RPMI7951 (cell line): ENCODE results near the gene RNF144A. TPM values are rescaled to one million over a fixed set of nuclear protein-coding genes. Genes with fewer than 3 reads are reported as not detected.

Source experiments
- DNase-seq: peaks from one replicate; pipeline ENCODE4 v3.0.0-alpha.2; 2012; ENCODE audit warnings: low read depth
- total RNA-seq: library from RNA; depleted of rRNA; stranded (reverse); fragments of >200 nt; shearing (Covaris generic); gene quantifications from 2 replicates; pipeline ENCODE4 v1.2.3, GENCODE V29; 2014

Gene RNF144A
- total RNA-seq, 1 experiment from 2014 or later, result 12.4 TPM

DNA sequence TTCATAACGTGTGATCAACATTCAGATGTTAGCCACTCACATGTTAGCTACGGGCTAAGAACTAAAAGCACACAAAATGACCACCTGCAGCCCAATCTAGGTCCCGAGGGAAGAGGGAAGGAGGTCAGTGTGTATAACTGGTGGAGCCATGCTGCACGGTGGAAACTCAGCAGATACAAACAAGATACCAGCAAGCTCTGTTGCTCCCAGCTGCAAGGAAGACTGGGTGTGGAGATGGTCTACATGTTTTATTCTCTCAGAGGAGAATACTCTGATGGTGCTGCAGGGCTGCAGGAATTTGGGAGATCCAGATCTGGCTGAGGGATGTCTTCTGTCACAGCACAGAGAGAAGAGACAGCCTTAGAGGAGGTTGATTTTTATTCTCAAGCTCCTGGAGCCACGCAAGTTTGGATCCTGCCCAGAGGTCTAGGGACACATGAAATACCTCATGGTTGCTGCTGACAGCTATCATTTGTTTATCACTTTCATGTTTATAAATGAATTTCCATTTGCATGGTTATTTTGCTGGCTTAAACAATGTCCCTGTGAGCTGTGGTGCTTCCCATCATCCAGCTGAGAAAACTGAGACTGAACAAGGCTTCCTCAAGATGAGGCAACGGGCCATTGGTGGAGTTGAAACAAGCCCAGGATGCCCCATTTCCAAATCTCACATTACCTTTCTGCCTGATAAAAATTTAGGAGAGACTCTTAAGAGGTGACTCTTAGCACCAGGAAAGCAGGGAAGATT, 30.9 kb downstream of the RNF144A start:
- DNase-seq, result no peak

DNA sequence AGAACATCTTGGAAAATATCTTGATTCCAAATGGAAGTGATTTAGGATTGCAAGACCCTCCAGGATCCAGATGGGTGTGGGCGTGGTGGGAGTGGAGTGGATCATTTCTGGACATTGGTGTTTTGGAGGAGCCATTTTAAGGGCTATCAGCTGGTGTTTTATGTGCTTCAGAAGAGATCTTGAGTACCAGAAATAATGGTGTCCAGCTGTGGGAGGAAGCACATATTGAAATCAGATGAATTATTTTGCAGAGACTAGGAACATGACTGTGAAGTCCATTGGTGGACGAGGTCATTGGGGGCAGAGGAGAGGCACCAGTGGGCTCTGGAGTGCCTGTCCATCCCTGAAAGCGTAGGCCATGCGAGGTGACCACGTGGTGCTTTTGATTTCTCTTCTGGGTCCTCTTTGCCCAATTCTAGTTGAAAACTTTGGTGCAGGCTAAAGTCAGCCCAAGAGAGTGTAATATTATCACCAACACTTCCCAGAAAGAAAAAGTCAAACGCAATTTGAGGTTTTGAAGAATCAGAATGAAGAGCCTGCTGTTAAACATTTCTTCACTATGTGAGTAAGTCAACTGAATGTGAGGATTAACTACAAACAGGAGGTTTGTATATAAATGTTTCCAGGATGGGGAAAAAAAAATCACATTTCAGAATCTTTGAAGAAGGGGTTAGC, 31.6 kb downstream of the RNF144A start:
- DNase-seq, result no peak

DNA sequence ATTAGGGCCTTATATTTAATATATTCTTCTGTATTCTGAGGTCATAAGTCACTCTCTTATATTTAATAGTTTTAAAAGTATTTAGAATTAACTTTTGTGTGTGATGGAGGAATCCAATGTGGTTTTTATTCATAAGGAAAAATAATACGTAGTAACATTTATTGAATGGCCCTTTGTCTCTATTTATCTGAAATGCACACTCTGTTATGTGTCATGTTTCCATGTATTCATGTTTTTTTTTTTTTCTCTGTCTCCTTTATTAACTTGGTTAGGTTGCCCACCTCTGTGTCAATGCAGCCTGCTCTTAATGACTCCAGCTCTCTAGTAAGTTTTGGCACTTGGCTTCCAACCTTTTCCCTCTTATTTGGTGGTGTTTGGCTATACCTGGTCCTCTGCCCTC, 33.8 kb downstream of the RNF144A start:
- no peak for DNase-seq

DNA sequence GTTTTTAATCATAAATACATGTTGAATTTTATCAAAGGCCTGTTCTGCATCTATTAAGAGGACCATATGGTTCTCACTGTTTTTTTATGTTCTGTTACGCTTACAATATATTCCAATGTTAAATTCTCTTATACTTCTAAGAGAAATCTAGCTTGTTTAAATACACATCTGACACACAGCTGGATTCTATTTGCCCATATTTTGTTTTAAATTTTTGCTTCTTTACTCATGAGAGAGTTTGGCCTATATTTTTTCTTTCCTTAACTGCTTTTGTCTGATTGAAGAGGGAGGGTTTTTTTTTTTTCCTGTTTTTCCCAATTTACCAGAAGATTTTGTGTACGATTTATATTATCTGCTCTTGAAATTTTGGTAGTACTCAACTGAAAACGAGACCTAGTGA, 34.9 kb downstream of the RNF144A start:
- no peak for DNase-seq

DNA sequence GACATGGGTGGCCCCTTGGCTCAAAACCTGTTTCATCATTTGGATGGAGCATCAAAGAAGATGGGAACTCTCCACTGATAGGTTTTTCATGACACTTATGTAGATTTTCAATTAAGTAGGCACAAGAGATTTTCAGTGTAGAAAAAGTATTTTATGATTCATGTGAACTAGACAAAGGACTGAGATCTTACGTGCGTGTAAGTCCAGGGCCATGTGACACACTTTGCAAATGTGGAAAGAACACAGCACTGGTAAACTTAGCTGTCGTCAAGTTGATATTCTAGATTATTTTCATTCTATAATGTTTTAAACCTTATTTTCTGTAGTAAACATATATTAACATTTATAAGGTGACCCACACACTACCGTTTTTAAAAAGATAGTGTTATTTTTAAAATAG, 37.4 kb downstream of the RNF144A start:
- DNase-seq, result no peak

DNA sequence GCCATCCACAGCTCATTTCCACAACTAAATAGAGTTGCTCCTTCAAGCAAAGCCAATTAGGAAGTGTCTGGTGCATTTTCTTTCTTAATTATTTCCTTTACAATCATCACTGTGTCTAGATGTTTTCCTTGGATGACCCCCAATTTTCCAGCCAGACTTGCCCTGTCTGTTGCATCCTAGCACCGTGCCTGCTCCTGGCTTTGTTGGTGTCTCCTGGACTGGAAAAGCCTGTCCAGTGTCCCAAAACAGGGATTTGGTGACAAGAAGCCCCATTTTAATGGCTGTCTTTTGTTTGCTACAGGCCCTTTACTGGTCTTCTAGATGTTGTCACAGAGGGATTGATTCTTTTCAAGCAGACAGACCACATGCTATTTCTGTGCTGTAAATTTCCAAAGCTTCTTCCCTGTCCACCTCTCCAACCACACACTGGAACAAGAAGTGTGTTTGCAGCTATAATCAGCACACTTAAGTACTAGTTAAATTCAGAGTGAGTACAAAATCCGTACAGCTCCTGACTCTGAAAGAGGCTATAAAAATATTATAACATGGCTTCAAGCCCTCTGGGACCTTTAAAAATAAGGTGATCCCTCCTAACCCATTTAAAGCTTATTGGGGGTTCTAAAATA, 38.4 kb downstream of the RNF144A start:
- no peak for DNase-seq

DNA sequence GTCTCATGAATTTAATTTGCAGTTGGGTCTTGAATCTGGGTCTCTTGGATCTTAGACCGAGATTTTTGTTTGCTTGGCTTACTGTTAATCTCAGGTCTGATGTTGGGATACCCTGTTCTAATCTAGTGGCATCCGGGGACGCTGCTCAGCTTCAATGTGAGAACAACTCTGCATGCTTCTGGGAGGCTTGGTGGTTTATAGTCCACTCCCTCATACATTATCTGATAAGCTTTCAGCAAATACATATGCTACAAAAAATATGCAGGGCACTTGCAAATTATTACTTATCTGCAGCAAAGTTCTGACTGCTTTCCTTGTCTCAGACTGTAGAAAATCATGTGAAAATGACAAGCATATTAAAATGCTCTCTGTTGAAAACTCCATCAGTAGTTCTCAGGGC, 39.4 kb downstream of the RNF144A start:
- no peak for DNase-seq

DNA sequence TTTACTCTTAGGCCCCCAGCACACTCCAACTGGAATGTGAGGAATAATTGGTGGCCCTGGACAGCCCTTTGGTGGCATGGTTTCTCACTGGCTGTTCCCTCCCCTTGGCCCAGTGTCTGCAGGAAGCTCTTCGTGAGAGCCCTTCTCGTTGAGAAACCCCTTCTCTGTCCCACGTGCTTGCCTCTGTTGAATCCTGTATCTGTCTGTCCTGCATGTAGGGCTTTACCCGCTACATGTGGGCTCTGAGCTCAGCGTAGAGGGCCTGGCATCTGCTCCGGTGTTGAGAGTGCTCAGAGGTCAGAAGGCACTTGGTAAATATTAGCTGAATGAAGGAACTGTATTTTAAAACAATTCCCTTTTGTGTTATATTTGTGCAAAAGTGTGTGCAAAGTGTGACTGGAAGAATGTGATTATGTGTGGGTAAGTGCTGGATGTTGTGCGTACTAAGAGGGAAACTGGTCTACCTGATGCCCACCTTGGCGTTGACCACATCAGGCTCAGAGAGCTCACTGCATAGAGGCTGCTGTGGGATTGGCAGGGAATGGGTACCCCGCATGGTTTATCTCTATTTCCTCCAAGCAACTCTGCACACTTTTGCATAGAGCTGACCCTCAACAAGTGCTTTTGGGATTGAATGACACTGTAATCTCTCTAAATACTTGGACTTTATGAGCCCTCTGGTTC, 40.0 kb downstream of the RNF144A start:
- no peak for DNase-seq

DNA sequence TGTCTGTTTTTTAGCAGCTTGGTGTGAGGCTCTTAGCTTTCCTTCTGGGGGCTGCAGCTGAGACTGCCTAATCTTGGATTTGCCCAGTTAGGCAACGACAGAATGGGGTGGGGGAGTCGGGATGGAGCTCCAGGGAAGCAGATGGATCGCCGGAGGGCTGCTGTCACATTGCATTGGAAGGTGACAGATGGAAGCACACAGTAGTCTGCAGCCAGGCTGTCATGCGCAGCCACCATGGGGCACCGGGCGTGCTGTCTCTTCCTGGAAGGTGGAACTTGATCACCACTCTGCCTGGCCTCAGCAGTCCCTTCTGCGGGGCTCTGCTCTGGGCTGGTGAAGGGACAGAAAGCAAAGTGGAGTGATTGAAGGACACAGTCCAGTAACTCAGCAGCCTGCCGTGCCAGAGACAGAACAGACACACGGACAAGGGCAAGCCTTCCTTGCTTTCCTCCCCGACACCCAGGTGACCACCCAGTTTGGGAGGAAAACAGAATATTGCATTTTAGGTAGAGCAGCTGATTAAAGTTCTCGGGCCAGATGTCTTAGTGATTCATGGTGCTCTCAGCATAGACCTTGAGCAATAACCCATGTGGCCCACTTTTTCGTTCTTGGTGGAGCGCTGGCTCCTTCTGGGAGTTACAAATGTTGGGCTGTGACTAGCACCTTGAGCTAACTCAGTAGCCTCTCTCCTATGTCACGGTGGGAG, 40.9 kb downstream of the RNF144A start:
- DNase-seq, result no peak

DNA sequence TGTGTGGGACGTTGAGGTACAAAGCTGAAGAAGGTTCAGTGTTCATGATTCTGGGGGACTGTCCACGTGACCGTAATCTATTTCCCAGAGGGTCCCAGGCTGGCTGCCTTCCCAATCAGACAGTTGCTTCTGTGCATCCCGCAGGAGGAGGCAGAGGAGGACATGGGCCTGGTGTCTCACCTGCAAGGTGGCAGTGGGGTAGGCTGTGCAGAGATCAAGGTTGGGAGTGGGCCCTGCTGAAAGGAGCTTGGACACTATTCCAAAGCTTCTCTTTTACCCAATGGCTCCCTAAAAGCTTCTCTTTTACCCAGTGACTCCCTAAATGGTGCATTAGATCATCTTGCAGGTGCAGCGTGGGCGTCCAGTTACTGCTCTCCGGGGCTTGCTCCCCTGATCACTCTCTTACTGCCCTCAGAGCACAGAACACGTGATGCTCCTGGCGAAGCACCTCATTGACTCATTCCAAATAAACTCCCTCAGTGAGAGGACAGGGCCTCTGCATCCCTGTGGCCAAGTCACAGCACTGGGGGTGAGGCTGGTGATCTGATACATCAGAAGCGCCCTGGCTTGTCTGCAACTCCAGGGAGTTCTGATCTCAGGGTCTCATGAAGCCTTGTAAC, 41.5 kb downstream of the RNF144A start:
- no peak for DNase-seq

DNA sequence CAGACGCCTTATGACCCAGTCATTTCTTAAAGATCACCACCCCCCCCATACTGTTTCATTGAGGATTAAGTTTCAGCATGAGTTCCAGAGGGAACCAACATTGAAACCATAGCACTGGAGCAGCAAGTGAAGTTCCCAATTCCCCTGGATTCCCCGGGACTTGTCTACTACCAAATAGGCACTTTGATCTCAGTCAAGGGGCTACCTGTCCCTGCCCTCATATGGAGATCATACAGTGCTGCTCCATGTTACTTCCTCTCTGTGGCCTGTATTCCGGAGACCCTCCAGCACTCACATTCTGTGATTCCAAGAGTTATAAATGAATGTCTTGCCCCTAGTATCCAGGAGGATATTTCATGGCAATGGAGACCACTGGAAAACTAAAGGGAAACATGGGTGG, 42.5 kb downstream of the RNF144A start:
- no peak for DNase-seq

DNA sequence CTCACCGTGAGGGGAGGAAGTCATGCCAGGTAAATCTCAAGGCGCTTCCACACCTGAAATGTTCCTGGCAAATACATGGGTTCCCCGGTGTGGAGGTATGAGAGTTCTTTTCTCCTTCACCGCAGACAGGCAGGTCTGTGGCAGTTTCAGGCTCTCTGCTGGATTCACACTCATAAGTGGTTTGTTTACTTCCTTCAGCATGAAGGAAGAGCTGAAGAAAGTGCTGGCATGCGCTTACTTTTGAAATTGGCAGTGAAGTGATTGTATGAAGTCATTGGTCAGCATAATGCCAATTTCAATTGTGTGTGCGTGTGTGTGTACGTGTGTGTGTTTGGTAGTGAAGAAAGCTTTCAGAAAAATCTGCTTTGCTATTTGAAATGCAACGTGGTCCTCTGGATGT, 43.4 kb downstream of the RNF144A start:
- no peak for DNase-seq

DNA sequence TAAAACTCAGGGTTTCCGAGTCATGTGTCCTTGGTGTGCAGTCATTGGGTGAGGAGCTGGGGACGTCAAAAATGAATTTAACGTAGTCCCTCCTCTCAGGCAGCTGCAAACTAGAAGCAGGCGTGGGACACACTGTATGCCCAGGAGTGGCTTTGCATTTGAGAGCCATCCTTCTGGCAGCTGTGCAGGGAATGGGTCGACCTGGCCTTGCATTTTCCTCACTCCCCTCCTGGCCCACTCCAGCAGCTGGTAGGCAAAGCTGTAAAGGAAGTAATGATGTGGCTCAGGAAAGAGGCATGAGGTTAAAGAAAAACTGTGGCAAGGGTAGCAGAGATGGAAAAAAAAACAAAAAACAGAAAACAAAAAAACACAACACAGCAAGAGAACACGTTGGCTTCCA, 46.5 kb downstream of the RNF144A start:
- DNase-seq, result no peak

DNA sequence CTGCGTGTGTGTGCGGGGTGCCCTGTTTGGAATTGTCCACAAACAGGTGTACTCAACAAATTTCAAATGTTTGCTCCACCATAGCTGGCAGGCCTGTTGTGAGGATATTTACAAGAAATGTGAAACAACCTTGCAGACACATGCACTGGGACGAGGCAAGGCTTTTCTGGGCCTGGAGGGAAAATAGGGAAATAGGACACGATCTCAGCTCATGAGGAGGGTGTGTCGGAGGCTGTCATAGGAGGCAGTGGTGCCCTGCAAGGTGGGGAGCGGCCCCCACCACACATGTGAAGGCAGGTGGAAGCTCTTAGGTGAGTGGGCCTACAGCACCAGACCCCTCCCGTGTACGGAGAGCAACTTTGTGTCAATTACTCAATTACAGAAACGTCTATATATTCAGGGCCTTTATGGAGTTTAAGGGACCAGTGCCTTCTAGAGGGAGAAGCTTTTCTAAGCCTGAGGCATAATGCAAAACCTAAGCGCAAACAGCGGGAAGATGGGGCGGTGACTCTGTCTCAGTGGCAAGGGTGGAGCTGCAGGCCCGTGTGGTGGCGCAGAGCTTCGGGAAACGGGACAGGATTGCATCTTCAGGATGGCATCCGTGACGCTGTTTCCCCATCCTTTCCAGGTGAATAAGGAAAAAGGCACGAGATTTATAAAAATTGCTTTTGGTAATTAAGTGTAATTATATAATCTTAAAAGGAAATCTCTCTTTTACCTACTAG, 48.0 kb downstream of the RNF144A start:
- DNase-seq, result no peak

DNA sequence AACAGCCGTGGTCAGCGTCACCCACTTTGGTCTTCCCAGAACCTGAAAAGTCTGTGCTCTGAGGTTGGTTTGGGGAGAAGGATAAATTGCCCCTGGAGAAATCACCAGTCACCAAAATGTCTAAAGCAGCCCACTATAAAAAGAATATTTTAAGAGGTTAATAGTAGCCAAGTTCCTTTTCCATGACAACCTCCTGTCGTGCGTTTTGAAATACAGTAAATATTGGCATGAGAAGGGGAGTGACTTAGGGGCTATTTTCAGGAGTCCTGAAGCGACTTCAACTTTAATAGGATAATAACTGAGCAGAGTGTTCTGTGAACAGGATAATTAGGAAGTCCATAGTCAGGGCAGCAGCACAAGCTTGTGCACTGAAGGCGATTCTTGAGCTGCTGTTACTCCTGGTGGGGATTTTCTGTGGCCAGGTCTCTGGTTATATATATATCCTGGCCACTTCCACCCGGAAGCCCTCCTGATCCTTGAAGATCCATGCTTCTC, 49.3 kb downstream of the RNF144A start:
- DNase-seq, result no peak

DNA sequence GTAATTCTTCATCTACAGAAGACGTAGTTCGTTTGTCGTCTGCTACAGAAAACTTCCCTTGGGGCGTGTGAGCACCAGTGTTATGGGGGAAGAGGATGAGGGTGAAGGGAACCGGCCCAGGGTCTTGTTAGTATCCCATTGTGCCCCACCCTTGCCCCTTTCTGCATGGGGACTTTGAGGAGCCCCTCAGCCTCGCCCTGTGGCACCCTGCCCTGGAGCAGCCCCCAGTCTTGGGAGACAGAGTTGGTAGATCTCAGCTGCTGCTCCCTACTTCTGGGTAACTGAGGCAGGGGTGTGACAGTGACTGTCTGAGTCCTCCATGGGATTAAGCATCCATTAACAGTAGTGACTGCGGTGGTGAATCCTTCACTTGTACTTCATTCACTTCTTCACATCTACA, 50.1 kb downstream of the RNF144A start:
- DNase-seq, result no peak

DNA sequence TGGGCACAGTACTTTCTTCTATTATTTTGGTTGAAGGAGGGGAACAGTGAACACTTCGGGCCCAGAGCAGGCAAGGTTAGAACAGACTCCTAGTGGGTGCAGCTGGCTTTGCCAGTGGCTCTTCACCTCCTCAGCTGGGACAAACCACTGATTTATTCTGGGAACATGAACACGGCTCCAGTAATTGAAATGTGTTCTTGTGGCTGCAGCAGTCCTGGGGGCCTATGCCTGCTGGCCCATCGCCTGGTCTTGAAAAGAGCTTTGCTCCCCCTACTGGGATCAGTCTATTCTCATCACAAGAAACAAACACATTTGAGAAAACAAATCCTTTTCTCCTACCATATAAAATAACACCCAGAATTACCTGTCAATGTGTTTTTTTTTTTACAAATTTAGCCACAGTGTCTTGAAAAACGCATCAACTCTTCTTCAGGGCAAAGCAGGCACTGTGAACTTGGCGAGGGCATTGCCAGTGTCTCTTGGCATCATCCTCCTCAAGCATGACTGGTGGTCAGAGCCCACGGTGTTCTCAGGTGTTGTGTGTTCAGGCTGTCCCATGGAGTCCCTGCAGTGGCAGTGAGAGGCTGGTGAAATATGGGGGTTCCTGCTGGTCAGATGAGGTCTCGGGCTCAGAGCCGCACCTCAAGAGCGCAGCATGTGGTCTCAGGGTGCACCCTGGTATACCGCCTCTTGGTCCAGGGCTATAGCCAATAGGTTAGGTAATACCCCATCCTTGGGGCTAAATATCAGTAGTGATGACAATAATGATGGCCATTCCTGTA, 51.3 kb downstream of the RNF144A start:
- DNase-seq, result peak; percentile 46

DNA sequence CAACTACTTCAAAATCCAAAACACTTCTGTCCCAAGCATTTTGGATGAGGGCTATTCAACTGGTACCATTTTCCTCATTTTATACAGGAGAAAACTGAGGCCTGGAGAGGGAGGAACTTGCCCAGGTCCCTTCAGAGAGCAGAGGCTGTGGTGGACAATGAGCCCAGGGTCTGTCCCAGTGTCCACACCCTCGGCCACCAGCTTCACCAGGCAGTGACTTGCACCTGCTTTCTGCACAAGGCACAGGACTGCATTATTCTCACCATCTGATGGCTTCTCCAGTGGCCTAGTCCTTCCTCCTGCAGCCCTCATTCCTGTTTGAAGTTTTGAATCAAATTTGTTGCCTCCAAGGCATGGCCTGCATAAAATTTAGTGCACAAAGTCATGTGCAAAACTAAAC, 53.3 kb downstream of the RNF144A start:
- no peak for DNase-seq

DNA sequence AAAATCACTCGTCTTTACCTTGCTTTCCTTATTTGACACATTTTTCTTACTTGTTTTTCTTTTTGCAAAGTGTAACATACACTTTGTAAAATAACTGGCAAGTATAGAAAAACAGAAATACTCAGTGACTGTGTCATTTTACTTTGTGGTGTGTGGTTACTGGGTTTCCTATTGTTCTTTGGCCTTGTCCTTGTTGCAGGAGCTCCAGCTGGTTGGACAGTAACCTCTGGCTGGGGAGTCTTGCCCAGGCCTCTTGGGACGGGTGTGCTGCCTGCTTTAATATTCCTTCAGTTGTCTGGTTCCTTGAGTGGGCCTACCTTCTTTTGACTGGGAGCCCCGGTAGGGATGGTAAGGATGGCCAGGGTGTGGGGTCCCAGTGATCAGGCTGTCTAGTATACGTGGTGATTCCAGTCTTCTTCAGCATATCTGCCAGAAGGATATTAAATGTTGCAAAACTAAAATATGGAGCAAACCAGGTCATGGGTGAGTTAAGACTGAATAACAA, 53.8 kb downstream of the RNF144A start:
- peak; percentile 5 for DNase-seq

DNA sequence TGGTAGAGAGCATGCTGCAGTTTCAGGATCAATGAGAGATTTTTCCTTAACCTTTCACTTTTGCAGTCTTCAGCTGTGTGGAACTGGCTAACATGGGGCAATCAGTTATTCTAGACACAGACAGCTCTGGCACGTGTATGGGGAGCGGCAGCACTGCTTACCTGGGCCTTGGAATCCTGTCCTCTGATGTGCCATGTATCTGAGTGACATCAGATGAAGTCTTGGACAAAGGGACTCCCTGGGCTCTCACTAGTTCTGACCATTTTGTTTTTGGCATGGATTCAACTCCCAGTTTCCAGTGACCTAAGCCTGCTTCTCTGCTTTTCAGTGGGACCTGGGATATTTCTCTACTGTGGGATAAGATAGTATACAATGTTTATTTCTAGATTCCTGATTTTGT, 54.3 kb downstream of the RNF144A start:
- no peak for DNase-seq
